Measurements from ENCODE around the gene SLC43A2.
A peak's percentile ranks its signal among the peaks of the same experiment; 100 is the strongest.
"Not testable (repeated sequence)": the region's sequence is repeated elsewhere in the genome, so short reads cannot be mapped to it uniquely, and the experiment has no call there.

Gene SLC43A2

GRCh38 chr17:1533661-1534325, 94.8 kb downstream of the SLC43A2 start:
- no peak for DNase-seq

- peak in 1 of 2 donors; percentile 7 for DNase-seq
Measured at GRCh38 chr17:1532836-1533602, 95.6 kb downstream of the SLC43A2 start.

GRCh38 chr17:1529863-1530262, 98.8 kb downstream of the SLC43A2 start:
- no peak for DNase-seq

- DNase-seq, result not testable (repeated sequence)
Measured at GRCh38 chr17:1526876-1527275, 101.8 kb downstream of the SLC43A2 start.

- DNase-seq, result no peak
Measured at GRCh38 chr17:1522626-1523025, 106.0 kb downstream of the SLC43A2 start.

GRCh38 chr17:1521086-1521640, 107.5 kb downstream of the SLC43A2 start:
- DNase-seq, result no peak

GRCh38 chr17:1519678-1520077, 109.0 kb downstream of the SLC43A2 start:
- DNase-seq, result no peak

All from stimulated activated CD4-positive, alpha-beta T cell treated with anti-CD3 and anti-CD28 coated beads, Interleukin-2, amount 100 ng/mL, for 48 hours (primary cell).